ENCODE measurements around the gene CCDC9B. TPM values are rescaled to one million over a fixed set of nuclear protein-coding genes. Genes with fewer than 3 reads are reported as not detected.

The CCDC9B gene
- total and polyA plus RNA-seq, 2 donors (not counting 1 experiment from before 2014, with no cell fraction given): 2.0 to 38.0 TPM

DNA sequence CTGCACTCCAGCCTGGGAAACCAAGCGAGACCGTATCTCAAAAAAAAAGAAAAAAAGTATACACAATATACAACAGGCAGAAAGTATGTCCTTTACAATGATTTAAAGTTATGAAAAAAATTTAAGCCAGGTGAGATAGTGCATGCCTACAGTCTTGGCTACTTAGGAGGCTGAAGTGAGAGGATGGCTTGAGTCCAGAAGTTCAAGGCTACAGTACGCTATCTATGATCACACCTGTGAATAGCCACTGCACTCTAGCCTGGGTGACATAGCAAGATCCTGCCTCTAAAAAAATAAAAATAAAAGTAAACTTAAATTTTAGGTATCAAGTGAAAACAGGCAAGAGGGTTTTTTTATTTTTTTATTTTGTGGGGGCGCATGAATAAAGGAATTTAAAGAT is 38.6 kb upstream of the CCDC9B start:
- H3K4me3 ChIP-seq (replicated peaks in 1 of 4; ENCODE audit: control extremely low read depth in 1 of 4, insufficient read depth in 1 of 4, low read depth in 3 of 4, low read length in 4 of 4): no peak overlapping the region
- TF ChIP-seq, protein P1, sequence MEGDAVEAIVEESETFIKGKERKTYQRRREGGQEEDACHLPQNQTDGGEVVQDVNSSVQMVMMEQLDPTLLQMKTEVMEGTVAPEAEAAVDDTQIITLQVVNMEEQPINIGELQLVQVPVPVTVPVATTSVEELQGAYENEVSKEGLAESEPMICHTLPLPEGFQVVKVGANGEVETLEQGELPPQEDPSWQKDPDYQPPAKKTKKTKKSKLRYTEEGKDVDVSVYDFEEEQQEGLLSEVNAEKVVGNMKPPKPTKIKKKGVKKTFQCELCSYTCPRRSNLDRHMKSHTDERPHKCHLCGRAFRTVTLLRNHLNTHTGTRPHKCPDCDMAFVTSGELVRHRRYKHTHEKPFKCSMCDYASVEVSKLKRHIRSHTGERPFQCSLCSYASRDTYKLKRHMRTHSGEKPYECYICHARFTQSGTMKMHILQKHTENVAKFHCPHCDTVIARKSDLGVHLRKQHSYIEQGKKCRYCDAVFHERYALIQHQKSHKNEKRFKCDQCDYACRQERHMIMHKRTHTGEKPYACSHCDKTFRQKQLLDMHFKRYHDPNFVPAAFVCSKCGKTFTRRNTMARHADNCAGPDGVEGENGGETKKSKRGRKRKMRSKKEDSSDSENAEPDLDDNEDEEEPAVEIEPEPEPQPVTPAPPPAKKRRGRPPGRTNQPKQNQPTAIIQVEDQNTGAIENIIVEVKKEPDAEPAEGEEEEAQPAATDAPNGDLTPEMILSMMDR (conservative IDR thresholded peaks at IDR 0.05 in 1 of 2, IDR thresholded peaks at IDR 0.05 in 1 of 2; ENCODE audit: low read depth in 1 of 2, low read length in 2 of 2): no peak
- TF ChIP-seq EZH2 (IDR thresholded peaks at IDR 0.05; ENCODE audit: low read length, missing control alignments): no peak
- no peaks in the 10 kb centered on the region for H3K9me3 ChIP-seq (ENCODE audit: control insufficient read depth, insufficient read depth, low read depth, low read length)
- no peak overlapping the region for H3K9ac ChIP-seq (ENCODE audit: insufficient read depth, low read length)
- DNase-seq (ENCODE audit: low read depth in 2 of 2): no peak
- H3K27me3 ChIP-seq (ENCODE audit: control insufficient read depth, insufficient read depth, low read length): no peaks in the 10 kb centered on the region
- H3K79me2 ChIP-seq (ENCODE audit: control insufficient read depth, insufficient read depth, low read length): peaks cover 14% of the 10 kb centered on the region
- no peak overlapping the region for H2AFZ ChIP-seq (ENCODE audit: low read length)
- H3K4me1 ChIP-seq (ENCODE audit: control insufficient read depth, extremely low read depth, insufficient read depth, low read length): peaks cover 14% of the 10 kb centered on the region
- peak overlapping the region; percentile 55 for H3K4me2 ChIP-seq (ENCODE audit: extremely low read depth, insufficient read depth, low read length)
- H4K20me1 ChIP-seq (ENCODE audit: control insufficient read depth, extremely low read depth, insufficient read depth, low read length): no peaks in the 10 kb centered on the region
- no peaks in the 10 kb centered on the region for H3K36me3 ChIP-seq (ENCODE audit: control insufficient read depth, insufficient read depth, low read length)
- H3K27ac ChIP-seq (ENCODE audit: insufficient read depth, low read length): peak overlapping the region; percentile 69

DNA sequence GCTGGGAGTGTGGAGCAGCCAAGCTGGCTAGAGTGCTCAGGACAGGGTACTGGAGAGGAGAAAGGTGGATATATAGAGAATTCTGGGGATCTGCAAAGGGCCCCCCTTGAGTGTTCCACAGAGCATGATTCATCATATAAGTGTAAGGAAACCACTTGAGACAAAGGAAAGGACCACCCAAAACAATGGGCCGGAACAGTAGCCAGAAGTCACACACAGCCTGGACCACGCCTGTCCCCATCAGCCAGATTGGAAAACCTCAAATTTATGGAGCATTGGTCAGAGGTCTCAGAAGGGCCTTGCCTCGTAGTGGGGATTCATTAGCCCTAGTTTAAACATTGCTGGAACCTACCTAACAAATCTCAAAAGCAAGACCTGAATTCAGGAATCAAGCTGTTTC is 36.9 kb upstream of the CCDC9B start:
- DNase-seq (ENCODE audit: low read depth in 2 of 2): no peak
- Histone ChIP-seq H3K4me1 (ENCODE audit: control insufficient read depth, extremely low read depth, insufficient read depth, low read length) (peaks cover 13% of the 10 kb centered on the region), H3K9ac (ENCODE audit: insufficient read depth, low read length) (no peak overlapping the region), H3K79me2 (ENCODE audit: control insufficient read depth, insufficient read depth, low read length) (no peaks in the 10 kb centered on the region), H3K36me3 (ENCODE audit: control insufficient read depth, insufficient read depth, low read length) (no peaks in the 10 kb centered on the region), H3K4me2 (ENCODE audit: extremely low read depth, insufficient read depth, low read length) (no peak overlapping the region), H4K20me1 (ENCODE audit: control insufficient read depth, extremely low read depth, insufficient read depth, low read length) (no peaks in the 10 kb centered on the region), H3K4me3 (replicated peaks in 1 of 4; ENCODE audit: control extremely low read depth in 1 of 4, insufficient read depth in 1 of 4, low read depth in 3 of 4, low read length in 4 of 4) (no peak overlapping the region), H2AFZ (ENCODE audit: low read length) (no peak overlapping the region), H3K27me3 (ENCODE audit: control insufficient read depth, insufficient read depth, low read length) (no peaks in the 10 kb centered on the region), H3K9me3 (ENCODE audit: control insufficient read depth, insufficient read depth, low read depth, low read length) (no peaks in the 10 kb centered on the region), H3K27ac (ENCODE audit: insufficient read depth, low read length) (no peak overlapping the region)
- no peak for TF ChIP-seq EZH2 (IDR thresholded peaks at IDR 0.05; ENCODE audit: low read length, missing control alignments)
- TF ChIP-seq, protein P1 (conservative IDR thresholded peaks at IDR 0.05 in 1 of 2, IDR thresholded peaks at IDR 0.05 in 1 of 2; ENCODE audit: low read depth in 1 of 2, low read length in 2 of 2): no peak

DNA sequence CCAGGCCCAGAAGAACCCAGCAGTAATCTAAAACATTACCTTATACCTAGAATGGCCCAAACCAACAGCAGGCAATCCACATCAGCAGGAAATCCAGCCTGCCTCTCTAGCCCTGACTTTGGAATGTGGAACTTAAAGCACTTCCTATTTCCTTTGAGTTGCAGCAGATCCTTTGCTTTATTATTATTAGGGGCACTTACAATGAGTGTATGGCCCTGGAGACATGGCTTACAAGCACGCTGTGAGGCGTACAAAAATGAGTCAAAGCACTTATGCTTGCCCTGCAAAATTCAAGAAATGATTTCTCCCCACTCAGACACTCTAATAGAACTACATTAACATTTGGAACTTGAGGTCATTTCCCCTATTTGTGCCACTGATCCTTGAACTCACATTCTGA is 32.2 kb upstream of the CCDC9B start:
- H3K4me2 ChIP-seq (ENCODE audit: extremely low read depth, insufficient read depth, low read length): no peak overlapping the region
- H2AFZ ChIP-seq (ENCODE audit: low read length): no peak overlapping the region
- H3K79me2 ChIP-seq (ENCODE audit: control insufficient read depth, insufficient read depth, low read length): no peaks in the 10 kb centered on the region
- peak; percentile 13 to 20 for DNase-seq (ENCODE audit: low read depth in 2 of 2)
- no peak overlapping the region for H3K9ac ChIP-seq (ENCODE audit: insufficient read depth, low read length)
- H3K9me3 ChIP-seq (ENCODE audit: control insufficient read depth, insufficient read depth, low read depth, low read length): no peaks in the 10 kb centered on the region
- TF ChIP-seq, protein P1 (conservative IDR thresholded peaks at IDR 0.05 in 1 of 2, IDR thresholded peaks at IDR 0.05 in 1 of 2; ENCODE audit: low read depth in 1 of 2, low read length in 2 of 2): no peak
- TF ChIP-seq EZH2 (IDR thresholded peaks at IDR 0.05; ENCODE audit: low read length, missing control alignments): no peak
- peaks cover 3% of the 10 kb centered on the region for H3K4me1 ChIP-seq (ENCODE audit: control insufficient read depth, extremely low read depth, insufficient read depth, low read length)
- no peaks in the 10 kb centered on the region for H4K20me1 ChIP-seq (ENCODE audit: control insufficient read depth, extremely low read depth, insufficient read depth, low read length)
- H3K4me3 ChIP-seq (replicated peaks in 1 of 4; ENCODE audit: control extremely low read depth in 1 of 4, insufficient read depth in 1 of 4, low read depth in 3 of 4, low read length in 4 of 4): no peak overlapping the region
- no peak overlapping the region for H3K27ac ChIP-seq (ENCODE audit: insufficient read depth, low read length)
- peaks cover 3% of the 10 kb centered on the region for H3K27me3 ChIP-seq (ENCODE audit: control insufficient read depth, insufficient read depth, low read length)
- no peaks in the 10 kb centered on the region for H3K36me3 ChIP-seq (ENCODE audit: control insufficient read depth, insufficient read depth, low read length)
